Panc1 (cell line): ENCODE results near the gene TMEM253. TPM values are rescaled to one million over a fixed set of nuclear protein-coding genes. Genes with fewer than 3 reads are reported as not detected.

ENCODE experiments used
- ATAC-seq: fragments of 200-7000 bp; cut with Tn5 transposase; 2 replicates; pipeline ENCODE4 v1.9.1; 2020; ENCODE audit warnings: mild to moderate bottlenecking, moderate library complexity
- BruUV-seq: library from RNA; stranded (reverse); fragments of 400-500 nt; replicated peaks from 2 replicates; lab custom pipeline; 2021; lab: Mats Ljungman, UMichigan
- CTCF ChIA-PET: fragments of 300-600 bp; sonication (Branson Sonifier 250); formaldehyde crosslinking; loops from one replicate; lab custom pipeline; 2022; ENCODE audit warnings: antibody characterized with exemption; lab: Charles Lee
- POLR2A ChIA-PET: fragments of 300-600 bp; sonication (Branson Sonifier 250); formaldehyde crosslinking; loops from one replicate; lab custom pipeline; 2022; ENCODE audit warnings: antibody characterized with exemption; lab: Charles Lee
- DNase-seq: peaks from one replicate; pipeline ENCODE4 v3.0.0-alpha.2; 2010; ENCODE audit warnings: low read depth, low spot score
- H3K27ac ChIP-seq: 2 replicates; pipeline ENCODE4 v1.5.1; 2011; ENCODE audit warnings: mild to moderate bottlenecking, low read length, inconsistent platforms
- H3K27me3 ChIP-seq: fragments of 200-500 bp; sonication (Bioruptor generic); 2 replicates; pipeline ENCODE4 v1.6.0; 2014; ENCODE audit warnings: low read length, inconsistent platforms; ENCODE audit not compliant: control insufficient read depth, insufficient read depth
- H3K36me3 ChIP-seq: fragments of 200-500 bp; sonication (Bioruptor generic); 2 replicates; pipeline ENCODE4 v1.5.1; 2014; ENCODE audit warnings: inconsistent platforms, mild to moderate bottlenecking, low read length, moderate library complexity; ENCODE audit not compliant: control insufficient read depth, insufficient read depth
- H3K4me1 ChIP-seq: 2 replicates; pipeline ENCODE4 v1.5.1; 2011; ENCODE audit warnings: inconsistent platforms, mild to moderate bottlenecking, low read length, moderate library complexity; ENCODE audit not compliant: control insufficient read depth, insufficient read depth
- H3K4me3 ChIP-seq, 2 experiments: 2 replicates each; pipeline ENCODE4 v1.5.1; 2011 to 2012; ENCODE audit warnings: low read depth in 2 of 2, low read length in 2 of 2, mild to moderate bottlenecking in 2 of 2, inconsistent platforms in 1 of 2, moderate library complexity in 1 of 2
- H3K9me3 ChIP-seq: fragments of 200-500 bp; sonication (Bioruptor generic); 2 replicates; pipeline ENCODE4 v1.5.1; 2014; ENCODE audit warnings: low read depth, mild to moderate bottlenecking, inconsistent platforms, low read length, moderate library complexity; ENCODE audit not compliant: control insufficient read depth, insufficient read depth
- POLR2AphosphoS5 ChIP-seq: IDR thresholded peaks from 2 replicates; pipeline ENCODE4 v1.6.1; 2012; ENCODE audit warnings: mild to moderate bottlenecking, low read depth, low read length, moderate library complexity
- SIN3A ChIP-seq: IDR thresholded peaks from 2 replicates; pipeline ENCODE4 v1.6.1; 2012; ENCODE audit warnings: low read depth, mild to moderate bottlenecking, low read length, moderate library complexity, borderline replicate concordance; ENCODE audit not compliant: insufficient read depth
- TCF7L2 ChIP-seq: IDR thresholded peaks from 2 replicates; pipeline ENCODE4 v1.6.1; 2011; ENCODE audit warnings: mild to moderate bottlenecking, low read depth, low read length, inconsistent platforms
- in situ Hi-C: cut with HindIII; loops from 2 replicates; pipeline ENCODE4 v1.10.0; 2016; ENCODE audit warnings: low sequenced_read_pairs, low pct_unique_long_range_greater_than_20kb
- intact Hi-C: fragments of 100-400 bp; cut with micrococcal nuclease; formaldehyde crosslinking; loops from one replicate; pipeline ENCODE4 v1.10.0; 2022; ENCODE audit not compliant: unreplicated experiment
- total RNA-seq: library from RNA; stranded (reverse); gene quantifications from one replicate; pipeline ENCODE4 v1.2.1, GENCODE V29; 2021; ENCODE audit not compliant: unreplicated experiment
- TF ChIP-seq, protein P1 (sequence below): fragments of 450-650 bp; IDR thresholded peaks from 2 replicates; pipeline ENCODE4 v1.5.1; 2017; ENCODE audit warnings: mild to moderate bottlenecking
- TF ChIP-seq, protein P2 (sequence below), 2 experiments: IDR thresholded peaks; 2 replicates each; pipeline ENCODE4 v1.6.1; 2011 to 2012; ENCODE audit warnings: low read depth in 2 of 2, control low read depth in 1 of 2, low read length in 1 of 2, mild to moderate bottlenecking in 1 of 2, moderate library complexity in 1 of 2; ENCODE audit not compliant: insufficient read depth in 1 of 2

TMEM253 gene
- total RNA-seq, 1 experiment from 2014 or later, result 0.33 TPM

DNA sequence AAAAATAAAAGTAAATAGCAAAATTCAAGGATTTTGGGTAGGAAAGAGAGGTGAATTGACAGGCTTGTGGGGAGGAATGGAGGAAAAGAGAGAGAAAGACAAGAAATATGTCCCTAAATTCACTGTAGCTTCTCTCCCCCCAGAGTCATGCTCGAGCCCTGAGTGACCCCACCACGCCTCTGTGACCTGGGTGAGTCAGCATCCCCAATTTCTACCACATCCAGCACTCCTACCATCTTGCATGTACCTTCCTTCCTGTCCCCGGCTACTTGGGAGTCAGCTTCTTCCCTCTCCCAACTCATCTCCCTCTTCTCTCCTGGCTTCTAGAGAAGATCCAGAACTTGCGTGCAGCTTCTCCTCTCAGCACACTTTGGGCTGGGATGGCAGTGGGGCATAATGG lies 12.2 kb upstream of the TMEM253 start:
- Histone ChIP-seq H3K4me3 (no peak overlapping the region), H3K27ac (no peak overlapping the region), H3K9me3 (no peaks in the 10 kb centered on the region), H3K27me3 (no peaks in the 10 kb centered on the region), H3K4me1 (no peaks in the 10 kb centered on the region), H3K36me3 (no peaks in the 10 kb centered on the region)
- ATAC-seq (no peak), DNase-seq (no peak)
- TF ChIP-seq, protein P1, sequence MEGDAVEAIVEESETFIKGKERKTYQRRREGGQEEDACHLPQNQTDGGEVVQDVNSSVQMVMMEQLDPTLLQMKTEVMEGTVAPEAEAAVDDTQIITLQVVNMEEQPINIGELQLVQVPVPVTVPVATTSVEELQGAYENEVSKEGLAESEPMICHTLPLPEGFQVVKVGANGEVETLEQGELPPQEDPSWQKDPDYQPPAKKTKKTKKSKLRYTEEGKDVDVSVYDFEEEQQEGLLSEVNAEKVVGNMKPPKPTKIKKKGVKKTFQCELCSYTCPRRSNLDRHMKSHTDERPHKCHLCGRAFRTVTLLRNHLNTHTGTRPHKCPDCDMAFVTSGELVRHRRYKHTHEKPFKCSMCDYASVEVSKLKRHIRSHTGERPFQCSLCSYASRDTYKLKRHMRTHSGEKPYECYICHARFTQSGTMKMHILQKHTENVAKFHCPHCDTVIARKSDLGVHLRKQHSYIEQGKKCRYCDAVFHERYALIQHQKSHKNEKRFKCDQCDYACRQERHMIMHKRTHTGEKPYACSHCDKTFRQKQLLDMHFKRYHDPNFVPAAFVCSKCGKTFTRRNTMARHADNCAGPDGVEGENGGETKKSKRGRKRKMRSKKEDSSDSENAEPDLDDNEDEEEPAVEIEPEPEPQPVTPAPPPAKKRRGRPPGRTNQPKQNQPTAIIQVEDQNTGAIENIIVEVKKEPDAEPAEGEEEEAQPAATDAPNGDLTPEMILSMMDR, result no peak
- TF ChIP-seq POLR2AphosphoS5, result no peak
- TF ChIP-seq, protein P2, sequence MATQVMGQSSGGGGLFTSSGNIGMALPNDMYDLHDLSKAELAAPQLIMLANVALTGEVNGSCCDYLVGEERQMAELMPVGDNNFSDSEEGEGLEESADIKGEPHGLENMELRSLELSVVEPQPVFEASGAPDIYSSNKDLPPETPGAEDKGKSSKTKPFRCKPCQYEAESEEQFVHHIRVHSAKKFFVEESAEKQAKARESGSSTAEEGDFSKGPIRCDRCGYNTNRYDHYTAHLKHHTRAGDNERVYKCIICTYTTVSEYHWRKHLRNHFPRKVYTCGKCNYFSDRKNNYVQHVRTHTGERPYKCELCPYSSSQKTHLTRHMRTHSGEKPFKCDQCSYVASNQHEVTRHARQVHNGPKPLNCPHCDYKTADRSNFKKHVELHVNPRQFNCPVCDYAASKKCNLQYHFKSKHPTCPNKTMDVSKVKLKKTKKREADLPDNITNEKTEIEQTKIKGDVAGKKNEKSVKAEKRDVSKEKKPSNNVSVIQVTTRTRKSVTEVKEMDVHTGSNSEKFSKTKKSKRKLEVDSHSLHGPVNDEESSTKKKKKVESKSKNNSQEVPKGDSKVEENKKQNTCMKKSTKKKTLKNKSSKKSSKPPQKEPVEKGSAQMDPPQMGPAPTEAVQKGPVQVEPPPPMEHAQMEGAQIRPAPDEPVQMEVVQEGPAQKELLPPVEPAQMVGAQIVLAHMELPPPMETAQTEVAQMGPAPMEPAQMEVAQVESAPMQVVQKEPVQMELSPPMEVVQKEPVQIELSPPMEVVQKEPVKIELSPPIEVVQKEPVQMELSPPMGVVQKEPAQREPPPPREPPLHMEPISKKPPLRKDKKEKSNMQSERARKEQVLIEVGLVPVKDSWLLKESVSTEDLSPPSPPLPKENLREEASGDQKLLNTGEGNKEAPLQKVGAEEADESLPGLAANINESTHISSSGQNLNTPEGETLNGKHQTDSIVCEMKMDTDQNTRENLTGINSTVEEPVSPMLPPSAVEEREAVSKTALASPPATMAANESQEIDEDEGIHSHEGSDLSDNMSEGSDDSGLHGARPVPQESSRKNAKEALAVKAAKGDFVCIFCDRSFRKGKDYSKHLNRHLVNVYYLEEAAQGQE (IDR thresholded peaks at IDR 0.05; ENCODE audit: insufficient read depth in 1 of 2, low read depth in 2 of 2, low read length in 1 of 2), result no peak
- no peak for TF ChIP-seq TCF7L2
- TF ChIP-seq SIN3A, result no peak
- CTCF ChIA-PET, result interaction anchor here (0.7 kb wide), 1 partner anchor 20 kb away, joined by 3 read pairs; no protein-coding TSS in a partner anchor
- BruUV-seq, result no TSS peak
- intact Hi-C loops (no loop called here), in situ Hi-C loops (no loop called here)
- POLR2A ChIA-PET, result no interaction called here

DNA sequence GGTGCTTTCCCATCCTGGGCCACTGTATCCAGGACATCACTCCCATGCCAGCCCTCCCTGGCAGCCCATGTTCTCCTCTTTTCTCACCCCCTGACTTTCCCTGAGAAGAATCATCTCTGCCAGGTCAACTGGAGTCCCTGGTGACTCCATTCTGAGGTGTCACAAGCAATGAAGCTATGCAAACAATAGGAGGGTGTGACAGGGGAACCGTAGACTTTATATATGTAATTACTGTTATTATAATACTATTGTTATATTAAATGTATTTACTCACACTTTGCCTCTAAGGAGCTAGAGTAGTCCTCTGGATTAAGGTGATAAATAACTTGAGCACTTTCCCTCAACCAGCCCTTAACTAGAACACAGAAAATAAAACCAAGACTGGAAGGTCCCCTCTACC lies 11.6 kb upstream of the TMEM253 start:
- no peak for TF ChIP-seq SIN3A
- TF ChIP-seq, protein P1, result no peak
- no peak for TF ChIP-seq TCF7L2
- no peak for TF ChIP-seq POLR2AphosphoS5
- TF ChIP-seq, protein P2 (IDR thresholded peaks at IDR 0.05; ENCODE audit: insufficient read depth in 1 of 2, low read depth in 2 of 2, low read length in 1 of 2), result no peak
- POLR2A ChIA-PET, result no interaction called here
- no peak for DNase-seq
- CTCF ChIA-PET, result interaction anchor here (0.7 kb wide), 1 partner anchor 22 kb away, joined by 3 read pairs; no protein-coding TSS in a partner anchor
- in situ Hi-C loops (no loop called here), intact Hi-C loops (no loop called here)
- Histone ChIP-seq H3K9me3 (no peaks in the 10 kb centered on the region), H3K36me3 (no peaks in the 10 kb centered on the region), H3K27ac (no peak overlapping the region), H3K27me3 (no peaks in the 10 kb centered on the region), H3K4me1 (no peaks in the 10 kb centered on the region; the same call in 1 of the 2 replicates), H3K4me3 (no peak overlapping the region)
- no TSS peak for BruUV-seq
- ATAC-seq, result no peak
